COLO829 (cell line): ENCODE measurements around the gene ERC2.

Experiments
- DNase-seq: peaks from one replicate; pipeline ENCODE4 v3.0.0; 2012; ENCODE audit warnings: low spot score

Gene ERC2

GRCh38 chr3:55616803-55617202, 851.5 kb downstream of the ERC2 start:
- DNase-seq: no peak

DNA sequence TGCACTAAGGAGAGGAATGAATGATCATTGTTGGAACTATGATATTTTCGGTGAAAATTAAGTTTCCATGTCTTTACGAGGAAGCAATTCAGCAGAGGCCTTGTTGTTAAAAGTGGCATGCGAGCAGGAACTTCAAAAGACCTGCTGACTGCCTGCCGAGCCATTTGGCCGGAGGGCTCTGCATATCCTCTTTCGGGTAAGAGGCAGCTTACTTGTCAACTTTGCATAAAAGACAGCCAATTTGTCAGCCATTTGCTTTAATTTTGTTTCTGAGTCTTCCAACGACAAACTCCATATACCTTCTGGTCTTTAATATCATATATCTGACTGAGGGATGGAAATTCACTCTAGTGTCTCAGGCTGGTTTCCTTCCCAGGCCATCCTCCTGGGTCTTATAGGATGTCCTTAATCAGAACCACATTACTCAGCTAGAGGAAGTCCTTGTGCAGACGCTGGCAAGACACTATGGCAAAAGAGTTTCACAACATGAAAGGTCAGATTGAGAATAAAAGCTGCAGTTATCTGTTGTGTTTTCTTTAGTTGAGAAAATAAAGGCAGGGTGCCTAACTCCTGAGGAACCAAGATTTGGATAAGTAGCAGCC, 852.5 kb downstream of the ERC2 start:
- DNase-seq: peak; percentile 20

GRCh38 chr3:55615039-55615693, 853.1 kb downstream of the ERC2 start:
- no peak for DNase-seq

GRCh38 chr3:55611121-55611520, 857.1 kb downstream of the ERC2 start:
- no peak for DNase-seq

DNA sequence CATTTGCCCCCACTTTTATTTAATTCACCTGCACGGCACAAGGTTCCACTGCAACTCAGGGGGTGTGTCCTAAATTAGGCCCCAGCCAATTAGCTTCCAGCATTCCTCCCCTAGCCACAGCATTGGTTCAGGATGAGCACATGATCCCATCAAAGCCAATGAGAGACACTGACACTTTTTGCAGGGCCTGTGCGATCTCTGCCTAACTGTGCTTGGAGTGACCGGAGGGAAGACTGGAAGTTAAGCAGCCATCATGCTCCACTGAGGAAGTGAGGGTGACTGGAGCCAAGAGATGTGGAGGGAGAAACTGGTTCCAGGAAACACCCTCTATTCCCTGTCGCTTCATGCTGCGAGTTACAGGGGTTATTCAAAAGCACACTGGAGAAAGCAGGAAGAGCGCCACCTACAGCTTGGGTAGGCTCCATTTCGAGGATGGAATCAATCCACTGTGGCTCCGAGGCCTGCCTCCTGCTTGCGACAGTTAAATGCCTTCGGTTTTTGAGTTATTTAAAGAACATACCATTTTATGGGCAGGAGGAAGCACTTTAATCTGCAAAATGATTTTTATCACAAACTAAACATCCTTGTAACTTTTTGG, 858.9 kb downstream of the ERC2 start:
- no peak for DNase-seq

- no peak for DNase-seq
Observed at GRCh38 chr3:55608301-55608937, 859.8 kb downstream of the ERC2 start.

DNA sequence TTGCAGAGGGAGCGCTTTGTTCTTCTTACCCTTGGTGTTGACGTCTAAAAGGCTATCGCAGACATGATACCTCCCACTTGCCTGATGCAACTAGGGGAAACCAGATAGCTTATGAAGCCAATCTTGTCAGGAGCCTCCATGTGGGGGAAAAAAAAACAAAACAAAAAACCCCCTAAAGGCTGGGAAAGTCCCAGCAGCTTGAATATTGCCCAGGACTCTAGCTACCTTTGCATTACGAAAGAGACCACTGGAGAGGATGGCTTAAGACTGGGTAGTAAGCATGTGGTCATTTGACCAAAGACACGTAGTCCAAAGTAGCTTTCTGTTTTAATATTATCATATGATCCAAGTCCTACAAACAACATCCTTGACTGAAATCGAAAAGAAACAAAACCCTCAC, 860.4 kb downstream of the ERC2 start:
- no peak for DNase-seq

DNA sequence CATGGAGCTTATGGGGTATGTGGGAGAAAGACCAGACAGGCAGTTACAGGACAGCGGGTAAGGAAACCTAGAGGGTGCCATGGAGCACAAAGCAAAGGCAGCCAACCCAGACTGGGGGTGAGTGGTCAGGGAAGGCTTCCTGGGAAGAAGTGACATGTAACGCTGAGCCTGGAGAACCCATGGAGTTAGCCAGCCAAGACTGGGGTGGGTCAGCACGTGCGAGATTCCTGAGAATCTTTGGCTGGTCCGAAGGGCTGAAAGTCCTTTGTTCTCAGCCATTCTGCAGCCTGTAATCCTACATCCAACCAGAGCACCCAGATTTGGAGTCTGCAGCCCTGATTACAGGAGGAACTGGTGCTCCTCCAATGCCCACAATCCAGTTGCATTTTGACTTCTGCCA, 861.1 kb downstream of the ERC2 start:
- DNase-seq: no peak

- DNase-seq: no peak
Observed at GRCh38 chr3:55605443-55606236, 862.6 kb downstream of the ERC2 start.

GRCh38 chr3:55604846-55605245, 863.4 kb downstream of the ERC2 start:
- no peak for DNase-seq

- no peak for DNase-seq
Observed at GRCh38 chr3:55604402-55604801, 863.9 kb downstream of the ERC2 start.

- DNase-seq: no peak
Observed at GRCh38 chr3:55601366-55602080, 866.7 kb downstream of the ERC2 start.

DNA sequence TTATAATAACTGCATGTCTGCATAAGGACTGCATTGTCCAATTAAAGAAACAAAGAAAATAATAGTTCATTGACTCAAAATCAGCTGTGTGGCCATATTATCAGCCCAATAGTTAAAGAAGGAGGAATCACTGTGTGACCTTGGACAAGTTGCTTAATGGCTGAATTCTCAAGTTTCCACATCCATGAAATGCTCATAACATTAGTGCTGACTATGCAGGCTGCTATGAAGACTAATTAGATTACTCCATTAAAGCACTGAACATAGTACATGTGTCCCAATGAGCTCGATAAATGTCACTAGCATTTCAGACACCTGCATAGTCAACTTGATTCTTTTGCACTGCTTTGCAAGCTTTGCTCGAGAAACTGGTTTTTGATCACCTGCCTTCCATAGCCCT, 870.0 kb downstream of the ERC2 start:
- no peak for DNase-seq

- no peak for DNase-seq
Observed at GRCh38 chr3:55597641-55598040, 870.6 kb downstream of the ERC2 start.

GRCh38 chr3:55596212-55596611, 872.1 kb downstream of the ERC2 start:
- no peak for DNase-seq

GRCh38 chr3:55595420-55595819, 872.8 kb downstream of the ERC2 start:
- DNase-seq: no peak

- no peak for DNase-seq
Observed at GRCh38 chr3:55592572-55592971, 875.7 kb downstream of the ERC2 start.

- DNase-seq: no peak
Observed at GRCh38 chr3:55591888-55592287, 876.4 kb downstream of the ERC2 start.

DNA sequence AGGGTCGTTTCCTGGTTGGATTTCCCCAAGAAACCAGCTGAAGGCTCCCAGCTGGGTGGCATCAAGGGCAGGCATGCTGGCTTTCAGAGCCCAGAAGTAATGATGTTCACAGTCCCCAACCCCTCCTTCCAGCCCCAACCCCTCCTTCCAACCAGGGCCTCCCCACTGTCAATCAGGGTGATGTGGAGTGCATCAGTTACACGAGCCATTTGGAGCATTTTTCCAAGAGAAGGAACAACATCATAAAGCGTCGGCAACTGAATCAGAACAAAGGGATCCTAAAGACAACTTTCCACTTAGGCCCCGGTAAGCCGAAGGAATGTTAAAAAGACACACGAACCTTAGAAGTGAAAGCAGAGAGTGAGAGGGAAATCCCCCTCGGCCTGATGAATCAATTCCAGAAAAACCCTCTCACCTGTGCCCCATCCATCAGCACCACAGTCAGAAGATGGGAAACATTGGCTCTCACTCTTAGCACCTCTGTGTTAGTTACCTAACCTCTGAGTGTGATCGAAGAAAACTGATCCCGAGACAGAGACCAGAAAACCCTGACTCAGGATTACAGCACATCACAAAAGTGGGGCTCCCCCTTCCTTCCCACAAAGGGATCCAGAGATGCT, 880.0 kb downstream of the ERC2 start:
- no peak for DNase-seq

DNA sequence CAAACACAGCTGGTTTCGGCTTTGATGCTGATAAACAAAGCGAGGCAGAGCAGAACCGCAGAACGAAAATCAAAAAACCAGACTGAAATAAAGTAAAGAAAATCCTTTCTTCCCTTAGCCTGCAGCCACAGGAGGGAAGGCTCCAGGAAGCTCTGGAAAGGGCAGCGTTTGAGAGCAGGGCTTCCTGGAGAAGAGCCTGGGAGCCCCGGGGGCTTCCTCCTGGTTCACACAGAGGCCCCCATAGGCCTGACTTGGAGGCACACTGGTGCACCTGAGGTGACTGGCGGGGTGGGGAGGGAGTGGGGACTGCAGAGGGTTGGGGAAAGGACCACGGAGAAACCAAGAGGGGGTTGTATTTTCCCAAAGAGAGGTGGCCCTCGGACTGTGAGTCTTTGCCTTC, 882.4 kb downstream of the ERC2 start:
- no peak for DNase-seq

DNA sequence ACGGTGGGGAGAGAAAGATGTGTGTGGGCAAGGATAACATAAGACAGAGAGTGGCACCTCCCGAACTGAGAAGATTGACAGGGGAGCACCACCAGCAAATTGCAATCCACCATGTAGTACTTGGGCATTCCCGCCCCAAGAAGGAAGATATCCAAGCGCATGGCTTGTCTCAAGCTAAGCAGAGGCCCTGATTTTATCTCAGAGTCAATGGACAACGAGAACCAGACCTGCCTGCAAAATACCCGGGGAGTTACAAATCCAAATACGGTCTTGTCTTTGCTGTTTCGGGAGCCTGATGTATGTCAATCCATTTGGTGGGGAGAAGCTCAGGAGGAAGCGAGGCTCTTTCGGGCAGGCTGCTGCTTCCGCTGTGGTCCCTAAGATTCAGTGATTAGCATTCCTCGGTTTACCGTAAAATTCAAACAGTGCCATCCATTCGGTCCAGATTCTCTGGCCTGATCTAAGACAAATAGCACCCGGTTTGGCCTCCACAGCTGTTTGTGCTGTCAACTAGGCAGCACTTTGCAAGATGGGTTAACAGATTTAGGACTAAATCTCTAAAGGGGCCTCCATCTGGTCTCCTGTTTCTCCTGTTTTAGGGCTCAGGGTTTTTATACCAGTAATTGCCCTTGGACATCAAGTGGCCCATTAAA, 883.4 kb downstream of the ERC2 start:
- no peak for DNase-seq
